HL-60/S4 treated with phorbol 12-myristate 13-acetate at 8.2 ng/mL for 4 days and 3 days (cell line): ENCODE measurements around the gene HIRA.
"Not testable (repeated sequence)": the region's sequence is repeated elsewhere in the genome, so short reads cannot be mapped to it uniquely, and the experiment has no call there.

Experiments
- in situ Hi-C: fragments of 300-500 bp; cut with MboI; formaldehyde crosslinking; loops from 2 replicates; pipeline ENCODE4 v1.15.0; 2022; ENCODE audit warnings: low sequenced_read_pairs

HIRA gene

DNA sequence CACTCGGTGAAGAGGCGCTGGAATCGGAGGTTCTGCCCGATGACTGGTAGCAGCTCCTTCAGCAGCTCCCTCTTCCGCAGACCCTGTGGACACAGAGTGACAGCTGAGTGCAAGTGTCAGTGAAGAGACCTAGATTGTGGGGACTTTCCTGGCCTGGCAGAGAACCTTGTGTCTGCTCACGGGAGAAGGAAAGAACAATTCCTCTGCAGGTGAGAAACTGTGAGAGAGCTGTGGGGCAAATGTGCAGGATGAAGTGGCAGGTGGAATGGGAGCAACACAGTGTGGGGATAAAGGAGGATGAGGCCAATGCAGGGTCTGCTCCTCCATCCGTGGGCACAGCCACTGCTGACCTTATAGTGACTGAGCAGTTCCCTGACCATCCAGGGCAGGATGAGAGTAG is 100.1 kb downstream of the HIRA start:
- in situ Hi-C loops: no loop called here

- in situ Hi-C loops: no loop called here
Measured at GRCh38 chr22:19330865-19331418, 100.6 kb downstream of the HIRA start.

DNA sequence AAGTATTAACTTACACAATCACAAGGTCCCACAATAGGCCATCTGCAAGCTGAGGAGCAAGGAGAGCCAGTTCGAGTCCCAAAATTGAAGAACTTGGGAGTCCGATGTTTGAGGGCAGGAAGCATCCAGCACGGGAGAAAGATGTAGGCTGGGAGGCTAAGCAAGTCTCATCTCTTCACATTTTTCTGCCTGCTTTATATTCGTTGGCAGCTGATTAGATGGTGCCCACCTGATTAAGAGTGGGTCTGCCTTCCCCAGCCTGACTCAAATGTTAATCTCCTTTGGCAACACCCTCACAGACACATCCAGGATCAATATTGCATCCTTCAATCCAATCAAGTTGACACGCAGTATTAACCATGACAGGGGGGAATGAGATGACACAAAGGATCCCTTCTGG is 101.3 kb downstream of the HIRA start:
- in situ Hi-C loops: not testable (repeated sequence)

DNA sequence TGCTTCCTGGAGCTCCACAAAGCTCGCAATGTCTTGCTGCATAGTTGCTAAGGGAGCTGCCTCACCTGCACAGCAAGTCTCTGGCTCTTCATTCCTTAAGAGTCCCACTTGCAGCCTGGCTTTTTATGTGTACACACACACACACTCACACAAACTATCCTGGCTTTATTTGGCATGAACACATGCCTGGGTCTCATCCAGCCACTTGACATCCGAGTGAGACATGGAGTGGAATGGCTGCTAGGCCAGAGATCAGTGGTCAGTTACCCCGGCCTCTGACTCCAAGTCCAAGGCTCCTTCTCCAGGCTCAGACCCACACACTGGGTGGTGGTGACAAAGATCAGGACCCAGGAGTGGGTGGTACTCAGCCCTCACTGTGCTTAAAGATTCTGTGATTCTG is 102.1 kb downstream of the HIRA start:
- in situ Hi-C loops: no loop called here

DNA sequence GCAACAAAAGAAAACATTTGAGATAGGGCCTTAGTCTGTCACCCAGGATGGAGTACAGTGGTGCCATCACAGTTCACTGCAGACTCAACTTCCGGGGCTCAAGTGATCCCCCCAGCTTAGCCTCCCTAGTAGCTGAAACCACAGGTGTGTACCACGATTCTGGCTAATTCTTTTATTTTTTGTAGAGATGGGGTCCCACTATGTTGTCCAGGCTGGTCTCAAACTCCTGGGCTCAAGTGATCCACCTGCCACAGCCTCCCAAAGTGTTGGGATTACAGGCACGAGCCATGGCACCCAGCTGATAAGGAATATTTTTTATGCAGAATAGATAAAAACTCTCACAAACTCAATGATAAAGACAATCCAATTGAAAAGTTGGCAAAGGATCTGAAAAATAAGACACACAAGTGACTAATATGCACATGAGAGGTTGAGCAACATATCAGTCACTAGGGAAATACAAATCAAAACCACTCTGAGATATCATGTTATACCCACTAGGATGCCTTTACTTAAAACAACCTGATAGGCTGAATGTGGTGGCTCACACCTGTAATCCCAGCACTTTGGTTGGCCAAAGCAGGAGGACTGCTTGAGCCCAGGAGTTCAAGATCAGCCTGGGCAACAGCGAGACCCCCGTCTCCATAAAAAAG is 106.1 kb downstream of the HIRA start:
- in situ Hi-C loops: no loop called here

- in situ Hi-C loops: not testable (repeated sequence)
Measured at GRCh38 chr22:19323420-19323819, 108.1 kb downstream of the HIRA start.

- in situ Hi-C loops: no loop called here
Measured at GRCh38 chr22:19321757-19322156, 109.8 kb downstream of the HIRA start.

DNA sequence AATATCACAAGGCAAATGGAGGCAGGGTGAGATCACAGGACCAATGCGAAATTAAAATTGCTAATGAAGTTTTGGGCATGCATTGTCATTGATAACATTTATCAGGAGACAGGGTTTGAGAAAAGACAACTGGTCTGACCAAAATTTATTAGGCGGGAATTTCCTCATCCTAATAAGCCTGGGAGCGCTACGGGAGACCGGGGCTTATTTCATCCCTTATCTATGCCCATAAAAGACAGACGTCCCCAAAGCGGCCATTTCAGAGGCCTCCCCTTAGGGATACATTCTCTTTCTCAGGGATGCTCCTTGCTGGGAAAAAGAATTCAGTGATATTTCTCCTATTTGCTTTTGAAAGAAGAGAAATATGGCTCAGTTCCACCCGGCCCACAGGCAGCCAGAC is 111.4 kb downstream of the HIRA start:
- in situ Hi-C loops: not testable (repeated sequence)

- in situ Hi-C loops: no loop called here
Measured at GRCh38 chr22:19319281-19319680, 112.3 kb downstream of the HIRA start.

DNA sequence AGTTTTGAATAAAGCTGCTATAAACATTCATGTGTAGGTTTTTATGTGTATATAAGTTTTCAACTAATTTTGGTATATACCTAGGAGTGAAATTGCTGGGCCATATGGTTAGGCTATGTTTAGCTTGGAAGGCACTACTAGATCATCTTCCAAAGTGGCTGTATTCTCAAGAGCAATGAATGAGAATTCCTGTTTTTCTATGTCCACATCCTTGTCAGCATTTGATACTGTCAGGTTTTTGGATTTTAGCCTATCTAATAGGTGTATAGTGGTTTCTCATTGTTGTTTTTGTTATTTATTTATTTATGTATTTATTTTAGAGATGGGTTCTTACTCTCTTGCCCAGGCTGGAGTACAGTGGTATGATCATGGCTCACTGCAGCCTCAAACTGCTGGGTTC is 113.7 kb downstream of the HIRA start:
- in situ Hi-C loops: no loop called here

DNA sequence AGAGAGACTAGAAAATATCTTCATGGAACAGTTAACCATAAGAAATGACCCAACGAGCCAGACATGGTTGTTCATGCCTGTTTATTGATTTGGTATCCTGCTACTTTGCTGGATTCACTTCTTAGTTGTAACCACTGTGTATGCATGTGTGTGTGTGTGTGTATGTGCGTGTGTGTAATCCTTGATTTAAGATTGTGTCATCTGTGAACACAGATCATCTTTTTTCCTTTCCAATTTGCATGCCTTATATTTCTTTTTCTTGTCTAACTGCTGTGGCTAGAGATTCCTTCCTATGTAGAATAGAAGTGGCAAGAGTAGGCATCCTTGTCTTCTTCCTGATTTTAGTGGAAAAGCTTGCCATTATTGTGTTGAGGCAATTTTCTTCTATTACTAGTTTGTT is 123.7 kb downstream of the HIRA start:
- in situ Hi-C loops: no loop called here

DNA sequence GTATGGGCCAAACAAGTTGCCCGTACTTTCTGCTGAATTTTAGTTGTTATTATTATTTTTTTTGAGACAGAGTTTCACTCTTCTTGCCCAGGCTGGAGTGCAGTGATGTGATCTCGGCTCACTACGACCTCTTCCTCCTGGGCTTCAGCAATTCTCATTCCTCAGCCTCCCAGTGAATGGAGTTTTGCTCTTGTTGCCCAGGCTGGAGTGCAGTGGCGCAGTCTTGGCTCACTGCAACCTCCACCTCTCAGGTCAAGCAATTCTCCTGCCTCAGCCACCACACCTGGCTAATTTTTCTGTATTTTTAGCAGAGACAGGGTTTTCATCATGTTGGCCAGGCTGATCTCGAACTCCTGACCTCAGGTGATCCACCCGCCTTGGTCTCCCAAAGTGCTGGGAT is 125.0 kb downstream of the HIRA start:
- in situ Hi-C loops: not testable (repeated sequence)

- in situ Hi-C loops: no loop called here
Measured at GRCh38 chr22:19304547-19304946, 127.0 kb downstream of the HIRA start.

DNA sequence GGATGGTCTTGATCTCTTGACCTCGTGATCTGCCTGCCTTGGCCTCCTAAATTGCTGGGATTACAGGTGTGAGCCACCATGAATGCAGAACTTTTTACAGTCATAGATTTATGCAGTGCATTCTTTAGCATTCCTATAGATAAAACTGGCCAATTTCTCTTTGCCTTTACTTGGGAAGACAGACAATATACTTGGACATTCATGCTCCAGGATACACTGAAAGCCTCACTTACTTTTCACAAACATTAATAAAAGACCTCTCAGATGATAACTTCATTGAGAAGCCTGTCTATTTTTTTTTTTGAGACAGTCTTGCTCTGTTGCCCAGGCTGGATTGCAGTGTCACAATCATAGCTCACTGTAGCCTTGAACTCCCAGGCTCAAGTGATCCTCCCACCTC is 127.7 kb downstream of the HIRA start:
- in situ Hi-C loops: no loop called here

- in situ Hi-C loops: no loop called here
Measured at GRCh38 chr22:19295733-19296132, 135.8 kb downstream of the HIRA start.

- in situ Hi-C loops: no loop called here
Measured at GRCh38 chr22:19292458-19293230, 138.9 kb downstream of the HIRA start.

DNA sequence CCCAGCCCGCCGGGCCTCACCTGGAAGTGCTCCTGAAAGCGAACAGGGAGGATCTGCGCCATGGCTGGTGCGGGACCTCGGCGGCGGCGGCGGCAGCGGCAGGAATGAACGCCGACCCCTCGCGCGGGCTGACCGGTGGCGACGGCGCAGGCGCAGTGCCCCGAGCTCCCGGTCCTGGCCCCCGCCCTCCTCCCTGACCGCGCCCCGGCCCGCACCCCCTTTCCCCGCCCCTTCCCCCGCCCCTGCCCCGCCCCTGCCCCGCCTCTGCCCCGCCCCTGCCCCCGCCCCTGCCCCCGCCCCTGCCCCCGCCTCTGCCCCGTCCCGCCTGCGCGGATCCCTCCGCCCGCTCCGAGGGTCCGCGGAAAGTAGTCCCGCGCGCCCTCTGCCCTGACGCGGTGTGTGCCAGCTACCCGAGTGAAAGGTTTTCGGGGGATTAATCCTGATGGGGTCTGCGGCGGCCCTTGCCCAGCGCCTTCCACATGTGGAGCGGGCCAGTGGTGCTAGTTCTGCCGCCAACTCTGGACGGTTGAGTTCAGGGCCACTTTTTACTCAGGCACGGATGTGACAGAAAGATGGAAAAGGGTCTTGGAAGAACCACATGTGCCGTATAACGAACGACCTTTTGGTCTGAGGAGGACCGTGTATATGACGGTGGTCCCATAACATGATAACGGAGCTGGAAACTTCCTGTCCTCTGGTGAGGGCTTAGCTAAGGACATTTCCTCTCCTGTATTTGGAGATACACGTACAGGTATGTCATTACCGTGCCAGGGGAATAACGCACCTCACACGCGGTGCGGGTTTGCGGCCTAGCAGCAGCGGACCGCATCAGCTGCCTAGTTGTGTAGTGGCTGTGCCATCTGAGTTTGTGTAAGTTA is 139.7 kb downstream of the HIRA start, which contains the start of gene CLTCL1:
CLTCL1 (minus strand) TSS at position 140 of the 878 bp plus-strand sequence; CDS start at position 62, 78 bp downstream.
- in situ Hi-C loops: no loop called here

GRCh38 chr22:19291218-19291579 is 140.3 kb downstream of the HIRA start:
- in situ Hi-C loops: no loop called here

DNA sequence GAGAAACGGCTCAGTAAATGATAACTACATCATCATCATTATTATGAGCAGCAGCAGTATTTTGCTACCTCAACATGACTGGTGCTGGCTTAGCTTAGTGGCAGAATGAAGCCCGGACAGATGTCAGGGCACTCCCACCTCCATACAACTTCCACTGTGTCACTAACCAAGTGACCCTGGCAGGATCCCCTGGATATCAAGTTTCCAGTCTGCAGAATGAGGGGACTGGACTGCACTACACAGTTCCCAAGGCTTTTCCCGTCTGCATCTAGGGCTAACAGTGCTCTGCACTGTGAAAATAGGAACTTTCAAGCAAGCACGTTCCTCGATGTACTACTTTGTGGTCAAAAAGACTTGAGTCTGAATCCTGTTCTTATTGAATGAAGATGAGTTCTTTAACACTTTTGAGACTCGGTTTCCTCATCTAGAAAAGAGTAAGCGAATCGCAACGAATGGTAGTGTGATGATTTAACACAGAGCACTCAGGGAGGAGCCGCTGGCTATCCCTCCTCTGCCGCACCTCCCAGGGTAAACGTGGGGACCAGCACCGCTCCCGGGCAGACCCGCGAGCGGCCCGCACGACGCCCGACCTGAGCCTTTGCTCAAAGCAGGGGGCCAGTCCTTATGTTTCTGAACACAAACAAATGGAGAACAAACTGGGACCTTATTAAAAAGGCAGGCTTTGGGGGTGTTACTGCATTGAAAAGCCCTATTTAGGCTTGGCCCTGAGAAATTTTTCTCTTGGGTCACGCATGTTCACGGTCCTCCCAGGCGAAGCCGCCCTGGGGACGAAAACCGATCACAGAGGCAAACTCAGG is 140.9 kb downstream of the HIRA start:
- in situ Hi-C loops: no loop called here

GRCh38 chr22:19289475-19290161 is 141.9 kb downstream of the HIRA start:
- in situ Hi-C loops: no loop called here
